Measurements from ENCODE around the gene ANKFY1.

- no peak for TF ChIP-seq POLR2A (IDR thresholded peaks at IDR 0.05)
- TF ChIP-seq CTCF (IDR thresholded peaks at IDR 0.05 in 4 of 5, conservative IDR thresholded peaks at IDR 0.05 in 1 of 5) = no peak
Observed at GRCh38 chr17:4147751-4148310, 115.9 kb downstream of the ANKFY1 start.

Measured in gastrocnemius medialis (tissue), 4 donors.